T-helper 1 cell treated with Interleukin-12 subunit alpha and Interleukin-12 subunit beta and Interleukin-4 antibody, amounts not matched to agents 30 μg/mL and 1 μg/mL, for 36 hours (primary cell): ENCODE data around the gene ZMAT5.

Experiments
- H3K27ac Mint-ChIP-seq: one replicate; pipeline ENCODE4 v1.8.0; 2021; ENCODE audit warnings: mild to moderate bottlenecking, mixed read lengths
- H3K27me3 Mint-ChIP-seq: one replicate; pipeline ENCODE4 v1.8.0; 2021; ENCODE audit warnings: low read depth, mixed read lengths
- H3K36me3 Mint-ChIP-seq: one replicate; pipeline ENCODE4 v1.8.0; 2021; ENCODE audit warnings: low read depth, mixed read lengths
- H3K4me1 Mint-ChIP-seq: one replicate; pipeline ENCODE4 v1.8.0; 2021; ENCODE audit warnings: low read depth, mixed read lengths
- H3K4me3 Mint-ChIP-seq: one replicate; pipeline ENCODE4 v1.8.0; 2021; ENCODE audit warnings: mild to moderate bottlenecking, moderate library complexity, mixed read lengths
- H3K9me3 Mint-ChIP-seq: one replicate; pipeline ENCODE4 v1.8.0; 2021; ENCODE audit warnings: mixed read lengths

Gene ZMAT5

DNA sequence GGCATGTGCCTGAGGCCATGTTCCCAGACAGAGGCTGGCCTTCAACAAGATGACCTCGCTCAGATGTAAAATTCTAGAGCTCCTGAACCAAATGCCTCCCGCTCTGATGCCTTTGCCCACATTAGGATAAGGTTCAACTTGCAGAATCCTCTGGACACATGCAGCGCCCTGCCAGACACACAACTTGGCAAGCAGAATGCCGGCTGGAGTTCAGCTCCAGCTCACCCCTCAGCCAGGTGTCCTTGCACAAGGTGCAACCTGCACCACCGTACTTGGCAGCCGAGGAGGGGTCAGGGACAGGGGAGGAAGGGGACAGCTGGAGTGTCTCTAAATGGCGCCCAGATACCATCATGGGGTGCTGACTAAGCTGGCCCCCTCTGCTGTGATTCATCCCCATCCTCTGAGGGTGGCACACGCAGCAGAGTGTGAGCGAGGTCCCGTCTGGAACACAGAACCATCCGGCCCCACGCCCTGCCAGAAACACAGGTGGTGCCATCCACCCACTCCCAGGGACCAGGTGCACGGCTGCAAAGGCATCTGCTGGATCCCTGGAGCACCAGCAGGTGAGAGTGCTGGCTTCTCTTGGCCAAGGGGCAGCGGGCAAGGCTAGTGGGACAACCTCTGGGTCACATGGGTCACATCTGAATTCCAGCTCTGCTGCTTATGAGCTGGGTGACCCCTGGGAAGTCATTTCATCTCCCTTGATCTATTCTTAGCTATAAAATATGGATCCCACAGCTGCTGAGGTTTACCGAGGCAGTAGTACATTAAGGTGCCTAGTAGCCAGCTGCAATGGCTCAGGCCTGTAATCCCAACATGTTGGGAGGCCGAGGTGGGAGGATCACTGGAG, 12.8 kb downstream of the ZMAT5 start:
- Mint-ChIP-seq H3K4me1 (peaks cover 12% of the 10 kb centered on the region), H3K27me3 (no peaks in the 10 kb centered on the region), H3K27ac (no peak overlapping the region), H3K9me3 (no peaks in the 10 kb centered on the region), H3K4me3 (no peak overlapping the region), H3K36me3 (peaks cover 13% of the 10 kb centered on the region)

DNA sequence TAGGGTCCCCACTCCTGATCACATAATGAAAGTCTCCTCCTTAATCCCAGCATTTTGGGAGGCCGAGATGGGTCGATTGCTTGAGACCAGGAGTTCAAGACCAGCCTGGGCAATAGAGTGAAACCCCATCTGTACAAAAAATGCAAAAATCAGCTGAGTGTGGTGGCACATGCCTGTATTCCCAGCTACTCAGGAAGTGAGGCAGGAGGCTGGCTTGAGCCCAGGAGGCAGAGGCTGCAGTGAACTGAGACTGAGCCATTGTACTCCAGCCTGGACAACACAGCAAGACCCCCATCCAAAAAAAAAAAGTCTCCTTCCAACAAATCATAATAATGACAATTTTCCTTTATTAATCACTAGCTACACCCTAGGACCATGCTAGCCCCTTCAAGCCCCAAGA, 15.1 kb downstream of the ZMAT5 start:
- peaks cover 12% of the 10 kb centered on the region for H3K4me1 Mint-ChIP-seq
- H3K4me3 Mint-ChIP-seq: no peak overlapping the region
- peaks cover 16% of the 10 kb centered on the region for H3K36me3 Mint-ChIP-seq
- H3K27ac Mint-ChIP-seq: peak overlapping the region; percentile 81
- no peaks in the 10 kb centered on the region for H3K9me3 Mint-ChIP-seq
- no peaks in the 10 kb centered on the region for H3K27me3 Mint-ChIP-seq

DNA sequence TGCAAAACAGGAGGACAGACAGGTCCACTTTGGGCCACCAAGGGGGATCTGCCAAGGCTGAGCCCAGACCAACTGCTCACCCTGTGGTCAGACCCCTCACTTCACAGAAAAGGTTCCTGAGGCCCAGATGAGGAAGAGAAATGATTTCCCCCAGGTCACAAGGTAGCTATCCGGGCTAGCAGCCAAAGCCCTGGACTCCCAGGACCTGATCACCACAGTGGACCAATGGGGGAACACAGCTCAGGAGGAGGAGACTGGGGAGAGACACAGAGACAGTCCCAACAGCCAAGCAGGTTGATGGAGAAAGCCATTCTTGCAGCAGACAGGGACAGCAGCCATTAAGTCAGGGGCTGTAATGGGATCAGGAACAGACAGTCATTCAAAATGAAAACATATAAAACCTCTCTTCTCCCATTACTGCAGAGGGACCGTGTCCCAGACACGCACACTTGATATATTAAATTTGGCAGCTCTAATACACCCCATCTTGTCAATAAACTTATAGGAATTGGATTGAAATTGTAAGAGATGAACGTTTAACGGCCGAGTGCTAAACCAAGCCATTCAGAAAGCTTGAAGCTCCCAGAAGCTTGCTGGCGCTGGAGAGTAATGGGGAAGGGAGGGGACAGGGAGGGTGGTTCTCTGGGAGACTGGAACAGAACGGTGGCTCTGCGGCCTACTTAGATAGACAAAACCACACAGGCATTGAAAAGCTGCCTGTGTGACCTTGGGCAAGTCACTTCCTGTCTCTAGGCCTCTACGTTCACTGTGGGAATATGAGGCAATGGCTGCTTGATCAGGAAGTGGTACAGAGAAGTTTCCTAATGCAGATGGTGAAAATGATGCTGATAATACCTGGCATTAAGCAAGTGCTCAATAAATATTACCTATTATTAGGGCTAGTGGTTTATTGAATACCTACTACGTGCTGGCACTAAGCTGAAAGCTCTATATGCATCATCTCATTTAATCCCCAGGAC, 16.0 kb downstream of the ZMAT5 start:
- Mint-ChIP-seq H3K36me3 (peaks cover 16% of the 10 kb centered on the region), H3K4me1 (peaks cover 12% of the 10 kb centered on the region), H3K9me3 (no peaks in the 10 kb centered on the region), H3K4me3 (no peak overlapping the region), H3K27ac (peak overlapping the region; percentile 81), H3K27me3 (no peaks in the 10 kb centered on the region)

DNA sequence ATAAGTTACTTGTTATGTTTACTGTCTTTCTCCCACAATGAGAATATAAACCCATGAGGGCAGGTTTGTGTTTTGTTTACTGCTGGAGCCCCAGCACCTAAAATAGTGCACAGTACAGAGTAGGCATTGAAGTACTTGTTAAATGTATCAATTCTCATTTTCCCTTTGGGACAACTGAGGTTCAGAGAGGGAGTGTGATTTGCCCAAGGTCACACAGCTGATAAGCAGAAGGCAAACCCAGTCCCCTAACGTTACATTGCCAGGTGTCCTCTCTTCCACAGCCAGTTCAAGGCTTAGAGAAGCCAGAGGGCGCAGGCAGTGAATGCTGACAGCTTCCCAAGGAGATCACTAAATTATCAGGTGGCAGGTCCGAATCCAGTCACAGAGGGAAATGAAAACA, 16.8 kb downstream of the ZMAT5 start:
- no peaks in the 10 kb centered on the region for H3K9me3 Mint-ChIP-seq
- H3K36me3 Mint-ChIP-seq: peaks cover 20% of the 10 kb centered on the region
- H3K4me1 Mint-ChIP-seq: peaks cover 12% of the 10 kb centered on the region
- H3K27ac Mint-ChIP-seq: no peak overlapping the region
- H3K27me3 Mint-ChIP-seq: no peaks in the 10 kb centered on the region
- no peak overlapping the region for H3K4me3 Mint-ChIP-seq

DNA sequence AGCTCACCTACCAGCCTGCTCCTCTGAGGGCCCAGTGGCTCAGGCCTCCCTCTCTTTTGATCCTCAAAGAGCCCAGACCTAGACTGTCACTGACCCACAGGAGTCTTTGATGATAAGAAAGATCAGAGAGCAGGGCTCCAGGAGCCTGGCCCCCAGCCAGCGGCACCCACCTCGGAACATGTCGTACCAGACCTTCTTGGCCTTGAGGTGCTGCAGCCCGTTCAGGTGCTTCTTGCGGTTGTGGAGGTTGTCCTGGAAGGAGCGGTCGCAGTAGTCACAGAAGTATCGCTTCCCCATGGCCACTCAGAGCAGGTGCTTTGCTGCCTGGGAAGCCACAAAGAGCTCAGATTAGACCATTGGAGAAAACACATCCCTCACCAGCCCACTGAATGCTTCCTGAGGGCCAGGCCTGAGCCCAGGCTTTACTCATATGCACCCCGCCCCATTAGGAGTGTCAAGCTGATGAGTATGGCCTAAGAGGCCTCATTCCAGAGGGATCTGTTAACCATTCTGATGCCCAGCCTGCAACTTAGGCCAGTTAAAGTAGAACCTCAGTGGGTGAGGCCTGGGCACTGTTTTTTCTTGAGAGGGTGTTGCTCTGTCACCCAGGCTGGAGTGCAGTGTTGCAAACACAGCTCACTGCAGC, 18.4 kb downstream of the ZMAT5 start:
- no peak overlapping the region for H3K4me3 Mint-ChIP-seq
- H3K36me3 Mint-ChIP-seq: peaks cover 20% of the 10 kb centered on the region
- H3K27ac Mint-ChIP-seq: no peak overlapping the region
- H3K4me1 Mint-ChIP-seq: peaks cover 12% of the 10 kb centered on the region
- no peaks in the 10 kb centered on the region for H3K9me3 Mint-ChIP-seq
- no peaks in the 10 kb centered on the region for H3K27me3 Mint-ChIP-seq

GRCh38 chr22:29747832-29748231, 19.0 kb downstream of the ZMAT5 start:
- Mint-ChIP-seq H3K9me3 (no peaks in the 10 kb centered on the region), H3K4me3 (no peak overlapping the region), H3K4me1 (peaks cover 12% of the 10 kb centered on the region), H3K27me3 (no peaks in the 10 kb centered on the region), H3K27ac (no peak overlapping the region), H3K36me3 (peaks cover 20% of the 10 kb centered on the region)

- no peaks in the 10 kb centered on the region for H3K27me3 Mint-ChIP-seq
- peaks cover 13% of the 10 kb centered on the region for H3K36me3 Mint-ChIP-seq
These were observed 21.9 kb downstream of the ZMAT5 start for GRCh38 chr22:29744902-29745301.

DNA sequence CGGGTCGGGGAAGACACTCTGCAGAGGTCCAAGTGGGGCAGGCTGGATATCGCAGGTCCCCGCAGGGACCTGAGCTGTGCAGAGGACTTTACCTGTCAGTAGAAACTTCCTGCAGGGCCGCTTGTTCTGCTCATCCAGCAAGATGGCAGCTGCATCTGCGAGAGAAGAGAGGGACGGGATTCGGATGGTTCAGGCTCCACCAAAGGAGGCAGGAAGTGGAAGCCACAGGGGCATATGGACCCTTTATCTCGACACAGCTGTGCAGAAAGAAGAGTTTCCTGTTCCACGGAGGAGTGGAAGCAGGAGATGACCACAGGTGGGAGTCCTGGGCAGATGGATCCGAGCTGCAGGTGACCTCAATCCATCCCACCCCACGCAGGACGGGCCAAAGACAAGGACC, 24.5 kb downstream of the ZMAT5 start:
- Mint-ChIP-seq H3K27me3 (no peaks in the 10 kb centered on the region), H3K9me3 (no peaks in the 10 kb centered on the region), H3K36me3 (peaks cover 4% of the 10 kb centered on the region), H3K4me1 (peaks cover 3% of the 10 kb centered on the region), H3K4me3 (no peak overlapping the region), H3K27ac (no peak overlapping the region)

More at GRCh38 chr22:29744902-29745301, 21.9 kb downstream of the ZMAT5 start:
- no peaks in the 10 kb centered on the region for H3K9me3 Mint-ChIP-seq
- H3K4me3 Mint-ChIP-seq: no peak overlapping the region
- no peak overlapping the region for H3K27ac Mint-ChIP-seq
- peaks cover 3% of the 10 kb centered on the region for H3K4me1 Mint-ChIP-seq

DNA sequence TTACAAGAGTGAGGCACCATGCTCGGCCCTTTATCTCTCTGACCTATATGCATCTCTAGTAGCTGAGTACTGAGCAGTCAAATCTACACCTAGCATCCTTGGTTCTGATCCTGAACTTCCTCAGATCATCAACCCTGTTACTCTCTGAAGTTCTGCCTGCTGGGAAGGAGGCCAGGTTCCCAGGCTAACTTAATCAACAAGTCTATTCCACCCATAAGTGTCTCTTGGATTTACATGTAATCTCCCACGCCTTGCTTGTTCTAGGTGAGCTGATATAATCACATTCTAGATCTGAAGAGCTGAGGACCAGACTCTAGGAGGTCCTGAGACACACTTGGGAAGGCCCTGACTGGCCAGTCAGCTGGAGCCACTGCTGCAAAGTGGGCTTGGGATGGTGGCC, 24.9 kb downstream of the ZMAT5 start:
- H3K27ac Mint-ChIP-seq: no peak overlapping the region
- H3K27me3 Mint-ChIP-seq: no peaks in the 10 kb centered on the region
- no peaks in the 10 kb centered on the region for H3K9me3 Mint-ChIP-seq
- peaks cover 3% of the 10 kb centered on the region for H3K4me1 Mint-ChIP-seq
- no peak overlapping the region for H3K4me3 Mint-ChIP-seq
- H3K36me3 Mint-ChIP-seq: peaks cover 4% of the 10 kb centered on the region

GRCh38 chr22:29740216-29740615, 26.6 kb downstream of the ZMAT5 start:
- Mint-ChIP-seq H3K4me3 (no peak overlapping the region), H3K9me3 (no peaks in the 10 kb centered on the region), H3K27ac (no peak overlapping the region), H3K27me3 (no peaks in the 10 kb centered on the region), H3K36me3 (no peaks in the 10 kb centered on the region), H3K4me1 (peaks cover 3% of the 10 kb centered on the region)

GRCh38 chr22:29739346-29739875, 27.4 kb downstream of the ZMAT5 start:
- Mint-ChIP-seq H3K4me1 (peaks cover 3% of the 10 kb centered on the region), H3K27me3 (no peaks in the 10 kb centered on the region), H3K36me3 (no peaks in the 10 kb centered on the region), H3K9me3 (no peaks in the 10 kb centered on the region), H3K27ac (no peak overlapping the region), H3K4me3 (no peak overlapping the region)

DNA sequence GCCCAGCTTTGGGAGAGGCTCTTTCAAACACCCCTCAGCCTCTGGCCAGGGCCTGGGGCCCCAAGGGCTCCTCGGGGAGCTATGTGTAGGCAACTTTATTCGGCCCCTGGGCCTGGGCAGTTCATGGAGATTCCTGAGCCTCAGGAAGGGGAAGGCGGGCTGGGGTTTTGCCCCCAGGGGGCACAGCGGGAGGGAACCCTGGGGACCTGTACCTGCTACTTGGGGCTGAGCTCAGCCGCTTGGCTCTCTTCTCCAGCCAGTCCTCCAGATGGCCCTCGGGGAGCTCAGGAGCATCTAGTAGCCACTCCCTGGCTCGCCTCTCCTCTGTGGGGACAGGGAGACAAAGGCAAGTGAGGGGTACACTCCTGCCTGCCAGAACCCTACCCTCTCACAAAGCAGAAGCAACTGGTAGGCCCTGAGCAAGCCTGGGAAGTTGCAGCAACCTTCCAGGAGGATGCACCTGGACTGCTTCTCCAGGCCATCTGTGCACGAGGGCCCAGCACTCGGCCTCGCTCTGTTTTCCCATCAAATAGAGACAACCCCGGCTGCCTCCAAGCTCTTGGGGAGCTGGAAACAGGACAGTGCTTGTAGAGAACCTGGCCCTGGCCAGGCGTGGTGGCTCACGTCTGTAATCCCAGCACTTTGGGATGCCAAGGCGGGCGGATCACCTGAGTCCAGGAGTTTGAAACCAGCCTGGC, 28.5 kb downstream of the ZMAT5 start:
- no peaks in the 10 kb centered on the region for H3K27me3 Mint-ChIP-seq
- H3K36me3 Mint-ChIP-seq: no peaks in the 10 kb centered on the region
- no peak overlapping the region for H3K27ac Mint-ChIP-seq
- peaks cover 3% of the 10 kb centered on the region for H3K4me1 Mint-ChIP-seq
- no peak overlapping the region for H3K4me3 Mint-ChIP-seq
- H3K9me3 Mint-ChIP-seq: no peaks in the 10 kb centered on the region

DNA sequence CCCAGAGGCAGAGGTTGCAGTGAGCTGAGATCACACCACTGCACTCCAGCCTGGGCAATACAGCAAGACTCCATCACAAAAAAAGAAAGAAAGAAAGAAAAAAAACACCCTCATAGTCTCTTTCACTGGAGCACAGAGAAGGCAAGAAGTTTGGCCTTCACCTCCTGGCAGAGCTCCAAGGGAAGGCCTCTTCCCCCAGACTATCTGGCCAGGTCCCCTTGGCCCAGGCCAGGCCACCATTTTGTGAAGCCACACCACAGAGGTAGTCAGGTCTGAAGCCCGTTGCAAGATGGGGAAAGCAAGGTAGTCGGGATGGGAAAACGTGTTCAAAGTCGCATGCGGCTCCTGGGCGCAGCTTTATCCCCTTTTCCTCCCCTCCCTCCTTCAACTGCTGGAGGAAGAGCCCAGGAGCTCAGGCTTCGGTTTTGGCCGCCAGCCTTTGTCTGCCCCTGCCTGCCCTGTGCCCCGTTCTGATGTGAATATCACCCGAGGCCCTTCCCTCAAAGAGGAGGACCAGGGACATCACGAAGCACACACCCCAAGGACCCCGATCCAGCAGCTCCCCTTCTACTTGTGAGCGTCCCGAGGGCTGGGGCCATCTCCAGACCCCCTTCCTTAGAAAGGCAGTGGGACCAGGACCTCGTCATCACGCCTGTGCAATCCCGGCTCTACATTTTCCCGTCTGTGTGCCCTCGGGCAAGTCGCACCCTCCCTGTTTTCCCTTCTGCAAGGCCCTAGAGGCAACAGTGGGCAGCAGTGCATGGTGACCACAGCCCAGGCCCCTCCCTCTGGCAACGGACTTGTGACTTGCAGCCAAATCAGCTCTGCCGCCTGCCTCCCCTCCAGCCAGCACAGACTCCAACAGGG, 29.3 kb downstream of the ZMAT5 start:
- no peak overlapping the region for H3K27ac Mint-ChIP-seq
- no peak overlapping the region for H3K4me3 Mint-ChIP-seq
- peaks cover 2% of the 10 kb centered on the region for H3K4me1 Mint-ChIP-seq
- H3K27me3 Mint-ChIP-seq: no peaks in the 10 kb centered on the region
- no peaks in the 10 kb centered on the region for H3K36me3 Mint-ChIP-seq
- no peaks in the 10 kb centered on the region for H3K9me3 Mint-ChIP-seq
